Measurements from ENCODE around the gene FN1.
"Not testable (repeated sequence)": the region's sequence is repeated elsewhere in the genome, so short reads cannot be mapped to it uniquely, and the experiment has no call there.

The FN1 gene

GRCh38 chr2:215416656-215417055, 19.2 kb downstream of the FN1 start:
- TF ChIP-seq Cebpa-rat (IDR thresholded peaks at IDR 0.05): no peak
- Histone ChIP-seq H3K9me3 (replicated peaks in 1 of 11) (no peaks in the 10 kb centered on the region), H4K20me1 (peaks cover 0 to 71% (median 0%) of the 10 kb centered on the region in 11 experiments; a peak in 6 of 22 replicates), H3K36me3 (peaks cover 0 to 99% (median 3%) of the 10 kb centered on the region in 11 experiments; a peak in 10 of 22 replicates), H3K27me3 (no peaks in the 10 kb centered on the region), H3K4me3 (no peak overlapping the region), H3K27ac (no peak overlapping the region), H3K4me1 (peaks cover 0 to 9% (median 0%) of the 10 kb centered on the region in 10 experiments; a peak in 2 of 20 replicates), H3K4me2 (no peak overlapping the region), H3K9ac (no peak overlapping the region)

- no peak for TF ChIP-seq Cebpa-rat (IDR thresholded peaks at IDR 0.05)
- Histone ChIP-seq H3K36me3 (peaks cover 0 to 99% (median 3%) of the 10 kb centered on the region in 11 experiments; a peak in 10 of 22 replicates), H3K4me2 (no peak overlapping the region), H3K9me3 (replicated peaks in 1 of 11) (no peaks in the 10 kb centered on the region), H3K4me1 (peaks cover 0 to 10% (median 0%) of the 10 kb centered on the region in 10 experiments; a peak in 2 of 20 replicates), H3K27me3 (no peaks in the 10 kb centered on the region), H3K9ac (no peak overlapping the region), H3K4me3 (no peak overlapping the region), H3K27ac (no peak overlapping the region), H4K20me1 (peaks cover 0 to 70% (median 0%) of the 10 kb centered on the region in 11 experiments; a peak in 6 of 22 replicates)
These were observed 19.9 kb downstream of the FN1 start for GRCh38 chr2:215415820-215416577.

- Histone ChIP-seq H3K9ac (no peak overlapping the region), H3K27me3 (no peaks in the 10 kb centered on the region), H4K20me1 (peaks cover 0 to 63% (median 0%) of the 10 kb centered on the region in 11 experiments; a peak in 6 of 22 replicates), H3K4me2 (no peak overlapping the region), H3K4me1 (peaks cover 0 to 10% (median 0%) of the 10 kb centered on the region in 10 experiments; a peak in 2 of 20 replicates), H3K36me3 (peaks cover 0 to 99% (median 3%) of the 10 kb centered on the region in 11 experiments; a peak in 10 of 22 replicates), H3K4me3 (no peak overlapping the region), H3K27ac (no peak overlapping the region), H3K9me3 (replicated peaks in 1 of 11) (no peaks in the 10 kb centered on the region)
- TF ChIP-seq Cebpa-rat (IDR thresholded peaks at IDR 0.05): no peak
These were observed 20.6 kb downstream of the FN1 start for GRCh38 chr2:215415218-215415617.

- H3K4me2 ChIP-seq: no peak overlapping the region
- no peaks in the 10 kb centered on the region for H3K27me3 ChIP-seq
- peaks cover 0 to 99% (median 3%) of the 10 kb centered on the region in 11 experiments; a peak in 11 of 22 replicates for H3K36me3 ChIP-seq
- H3K4me1 ChIP-seq: peaks cover 0 to 10% (median 0%) of the 10 kb centered on the region in 10 experiments; a peak in 2 of 20 replicates
- no peak for TF ChIP-seq Cebpa-rat (IDR thresholded peaks at IDR 0.05)
- H3K9ac ChIP-seq: no peak overlapping the region
- H3K27ac ChIP-seq: no peak overlapping the region
- H3K9me3 ChIP-seq (replicated peaks in 1 of 11): no peaks in the 10 kb centered on the region
- H4K20me1 ChIP-seq: peaks cover 0 to 61% (median 0%) of the 10 kb centered on the region in 11 experiments; a peak in 5 of 22 replicates
- H3K4me3 ChIP-seq: no peak overlapping the region
These were observed 21.2 kb downstream of the FN1 start for GRCh38 chr2:215414674-215415073.

GRCh38 chr2:215413974-215414373, 21.9 kb downstream of the FN1 start:
- Histone ChIP-seq H3K36me3 (peaks cover 0 to 100% (median 0%) of the 10 kb centered on the region in 11 experiments; a peak in 11 of 22 replicates), H3K27ac (no peak overlapping the region), H3K9me3 (replicated peaks in 1 of 11) (no peaks in the 10 kb centered on the region; a peak in 1 of 22 replicates), H3K4me3 (no peak overlapping the region), H3K27me3 (no peaks in the 10 kb centered on the region), H3K9ac (no peak overlapping the region), H3K4me2 (no peak overlapping the region), H3K4me1 (peaks cover 0 to 10% (median 0%) of the 10 kb centered on the region in 10 experiments; a peak in 2 of 20 replicates), H4K20me1 (peaks cover 0 to 61% (median 0%) of the 10 kb centered on the region in 11 experiments; a peak in 5 of 22 replicates)
- no peak for TF ChIP-seq Cebpa-rat (IDR thresholded peaks at IDR 0.05)

GRCh38 chr2:215413484-215413777, 22.4 kb downstream of the FN1 start:
- no peak for TF ChIP-seq Cebpa-rat (IDR thresholded peaks at IDR 0.05)
- no peak overlapping the region for H3K4me2 ChIP-seq

GRCh38 chr2:215411941-215412743, 23.7 kb downstream of the FN1 start:
- TF ChIP-seq Cebpa-rat (IDR thresholded peaks at IDR 0.05): no peak
- peaks cover 0 to 10% (median 0%) of the 10 kb centered on the region in 10 experiments; a peak in 1 of 20 replicates for H3K4me1 ChIP-seq

More at GRCh38 chr2:215413484-215413777, 22.4 kb downstream of the FN1 start:
- Histone ChIP-seq H3K36me3 (peaks cover 0 to 100% (median 0%) of the 10 kb centered on the region in 11 experiments; a peak in 11 of 22 replicates), H3K4me1 (peaks cover 0 to 10% (median 0%) of the 10 kb centered on the region in 10 experiments; a peak in 1 of 20 replicates), H3K4me3 (no peak overlapping the region), H3K9ac (no peak overlapping the region), H3K27me3 (no peaks in the 10 kb centered on the region), H4K20me1 (peaks cover 0 to 61% (median 0%) of the 10 kb centered on the region in 11 experiments; a peak in 5 of 22 replicates), H3K27ac (no peak overlapping the region), H3K9me3 (replicated peaks in 1 of 11) (no peaks in the 10 kb centered on the region; a peak in 1 of 22 replicates)

GRCh38 chr2:215410932-215411285, 25.0 kb downstream of the FN1 start:
- Histone ChIP-seq H3K36me3 (peaks cover 0 to 100% (median 5%) of the 10 kb centered on the region in 11 experiments; a peak in 11 of 22 replicates), H3K4me2 (no peak overlapping the region), H3K27me3 (no peaks in the 10 kb centered on the region)

More at GRCh38 chr2:215411941-215412743, 23.7 kb downstream of the FN1 start:
- Histone ChIP-seq H3K27ac (no peak overlapping the region), H3K9ac (no peak overlapping the region), H3K4me3 (no peak overlapping the region), H4K20me1 (peaks cover 0 to 61% (median 0%) of the 10 kb centered on the region in 11 experiments; a peak in 6 of 22 replicates), H3K9me3 (replicated peaks in 1 of 11) (no peaks in the 10 kb centered on the region; a peak in 1 of 22 replicates), H3K27me3 (no peaks in the 10 kb centered on the region), H3K4me2 (no peak overlapping the region), H3K36me3 (peaks cover 0 to 100% (median 0%) of the 10 kb centered on the region in 11 experiments; a peak in 11 of 22 replicates)

GRCh38 chr2:215410181-215410931, 25.5 kb downstream of the FN1 start:
- peaks cover 0 to 100% (median 8%) of the 10 kb centered on the region in 11 experiments; a peak in 11 of 22 replicates for H3K36me3 ChIP-seq
- not testable (repeated sequence) for H3K4me3 ChIP-seq; H3K4me1 ChIP-seq; H3K9ac ChIP-seq; H3K4me2 ChIP-seq; H3K27me3 ChIP-seq; H3K9me3 ChIP-seq (replicated peaks in 1 of 11)
- H3K27ac ChIP-seq: 0 out of 22 replicates have a peak overlapping the region, but pooled peaks of 1 of the 11 experiments have one; percentile 13
- H4K20me1 ChIP-seq: peaks cover 0 to 74% (median 0%) of the 10 kb centered on the region in 11 experiments; a peak in 6 of 22 replicates

More at GRCh38 chr2:215410932-215411285, 25.0 kb downstream of the FN1 start:
- no peak for TF ChIP-seq Cebpa-rat (IDR thresholded peaks at IDR 0.05)
- H3K9ac ChIP-seq: no peak overlapping the region
- H3K4me1 ChIP-seq: peaks cover 0 to 10% (median 0%) of the 10 kb centered on the region in 10 experiments; a peak in 1 of 20 replicates
- no peak overlapping the region for H3K4me3 ChIP-seq
- no peaks in the 10 kb centered on the region; a peak in 1 of 22 replicates for H3K9me3 ChIP-seq (replicated peaks in 1 of 11)
- H4K20me1 ChIP-seq: peaks cover 0 to 70% (median 0%) of the 10 kb centered on the region in 11 experiments; a peak in 6 of 22 replicates
- 0 out of 22 replicates have a peak overlapping the region, but pooled peaks of 1 of the 11 experiments have one; percentile 13 for H3K27ac ChIP-seq
